Caco-2 (cell line): ENCODE results near the gene STYK1. TPM values are rescaled to one million over a fixed set of nuclear protein-coding genes. Genes with fewer than 3 reads are reported as not detected.
"Not testable (repeated sequence)": the region's sequence is repeated elsewhere in the genome, so short reads cannot be mapped to it uniquely, and the experiment has no call there.

Source experiments
- BruUV-seq: library from RNA; stranded (reverse); fragments of 400-500 nt; replicated peaks from 2 replicates; lab custom pipeline; 2021; lab: Mats Ljungman, UMichigan
- CTCF ChIA-PET: fragments of 300-600 bp; sonication (Branson Sonifier 250); formaldehyde crosslinking; loops from one replicate; lab custom pipeline; 2022; ENCODE audit warnings: antibody characterized with exemption; lab: Charles Lee
- POLR2A ChIA-PET: fragments of 300-600 bp; sonication (Branson Sonifier 250); formaldehyde crosslinking; loops from one replicate; lab custom pipeline; 2022; ENCODE audit warnings: antibody characterized with exemption; lab: Charles Lee
- DNase-seq, 2 experiments: peaks; one replicate each; pipeline versions ENCODE4 v3.0.0 to v3.0.0-alpha.2; 2020 to 2022
- H3K27me3 ChIP-seq: replicated peaks from 2 replicates; pipeline ENCODE4 v1.6.0; 2011; ENCODE audit warnings: low read length; ENCODE audit not compliant: control insufficient read depth, insufficient read depth
- H3K36me3 ChIP-seq: 2 replicates; pipeline ENCODE4 v1.5.1; 2011; ENCODE audit warnings: low read length; ENCODE audit not compliant: control insufficient read depth, insufficient read depth
- H3K4me1 ChIP-seq: fragments of 250-450 bp; sonication (Bioruptor Pico); 2 replicates; pipeline ENCODE4 v1.5.1; 2020; ENCODE audit warnings: mild to moderate bottlenecking
- H3K4me3 ChIP-seq: 2 replicates; pipeline ENCODE4 v1.5.1; 2011; ENCODE audit warnings: low read depth, mild to moderate bottlenecking, control low read depth, low read length
- H3K9me3 ChIP-seq: fragments of 250-450 bp; sonication (Bioruptor Pico); 2 replicates; pipeline ENCODE4 v1.5.1; 2020; ENCODE audit warnings: mild to moderate bottlenecking, moderate library complexity
- H3K27ac Mint-ChIP-seq: one replicate; pipeline ENCODE4 v1.8.0; 2022; ENCODE audit warnings: mixed read lengths; ENCODE audit not compliant: unreplicated experiment
- H3K27me3 Mint-ChIP-seq: one replicate; pipeline ENCODE4 v1.8.0; 2022; ENCODE audit warnings: mixed read lengths; ENCODE audit not compliant: insufficient read depth, unreplicated experiment
- H3K36me3 Mint-ChIP-seq: one replicate; pipeline ENCODE4 v1.8.0; 2022; ENCODE audit warnings: mild to moderate bottlenecking, mixed read lengths; ENCODE audit not compliant: insufficient read depth, unreplicated experiment
- H3K4me1 Mint-ChIP-seq: one replicate; pipeline ENCODE4 v1.8.0; 2022; ENCODE audit warnings: low read depth, mixed read lengths; ENCODE audit not compliant: unreplicated experiment
- H3K4me3 Mint-ChIP-seq: one replicate; pipeline ENCODE4 v1.8.0; 2022; ENCODE audit warnings: mild to moderate bottlenecking, moderate library complexity, mixed read lengths; ENCODE audit not compliant: unreplicated experiment
- H3K9me3 Mint-ChIP-seq: one replicate; pipeline ENCODE4 v1.8.0; 2022; ENCODE audit warnings: mixed read lengths; ENCODE audit not compliant: unreplicated experiment
- CTCF ChIP-seq, 2 experiments: fragments of 200-600 bp in 1 of 2; IDR thresholded peaks; 1 replicate in 1 of 2; 2 replicates in 1 of 2; pipeline versions ENCODE4 v1.5.1 to v1.8.0; 2011 to 2022; ENCODE audit warnings: antibody characterized with exemption in 1 of 2, control low read depth in 1 of 2, inconsistent platforms in 1 of 2, low read depth in 1 of 2, low read length in 1 of 2, mild to moderate bottlenecking in 1 of 2, moderate library complexity in 1 of 2; ENCODE audit not compliant: insufficient read depth in 1 of 2, severe bottlenecking in 1 of 2, unreplicated experiment in 1 of 2
- intact Hi-C: fragments of 100-400 bp; cut with micrococcal nuclease; formaldehyde crosslinking; loops from one replicate; pipeline ENCODE4 v1.10.0; 2022; ENCODE audit not compliant: unreplicated experiment
- total RNA-seq: library from RNA; stranded (reverse); gene quantifications from 2 replicates; pipeline ENCODE4 v1.2.3, GENCODE V29; 2022

Gene STYK1
- total RNA-seq, 1 experiment from 2014 or later, result 4.5 TPM

GRCh38 chr12:10612110-10612509 is 61.7 kb downstream of the STYK1 start:
- peak overlapping the region; percentile 100 for H3K4me3 Mint-ChIP-seq
- H3K4me3 ChIP-seq, result peak overlapping the region; percentile 90
- ChIA-PET POLR2A (interaction anchor here (1.1 kb wide), 1 partner anchor 560 kb away, joined by 3 read pairs; no protein-coding TSS in a partner anchor), CTCF (no interaction called here)
- H3K9me3 ChIP-seq, result no peaks in the 10 kb centered on the region
- intact Hi-C loops, result loop anchor here (2.0 kb wide), 1 partner anchor 139 kb away; no protein-coding TSS in a partner anchor
- H3K4me1 Mint-ChIP-seq, result peaks cover 20% of the 10 kb centered on the region
- peaks cover 1% of the 10 kb centered on the region; the same call in 1 of the 2 replicates for H3K36me3 ChIP-seq
- no peak for DNase-seq
- peaks cover 54% of the 10 kb centered on the region for H3K36me3 Mint-ChIP-seq
- H3K27ac Mint-ChIP-seq, result peak overlapping the region; percentile 100
- H3K9me3 Mint-ChIP-seq, result no peaks in the 10 kb centered on the region
- BruUV-seq, result no TSS peak
- H3K27me3 Mint-ChIP-seq, result no peaks in the 10 kb centered on the region
- H3K27me3 ChIP-seq, result no peaks in the 10 kb centered on the region
- peaks cover 5% of the 10 kb centered on the region; the same call in 1 of the 2 replicates for H3K4me1 ChIP-seq
- TF ChIP-seq CTCF (IDR thresholded peaks at IDR 0.05; ENCODE audit: insufficient read depth in 1 of 2, low read depth in 1 of 2, low read length in 1 of 2, severe bottlenecking in 1 of 2, unreplicated experiment in 1 of 2), result no peak

GRCh38 chr12:10611258-10611657 is 62.6 kb downstream of the STYK1 start:
- H3K36me3 ChIP-seq, CTCF ChIA-PET, H3K9me3 ChIP-seq, H3K4me3 Mint-ChIP-seq, POLR2A ChIA-PET, H3K4me3 ChIP-seq, H3K27me3 Mint-ChIP-seq, BruUV-seq, H3K9me3 Mint-ChIP-seq, intact Hi-C loops, H3K27me3 ChIP-seq, H3K27ac Mint-ChIP-seq, DNase-seq, H3K4me1 ChIP-seq: not testable (repeated sequence)
- Mint-ChIP-seq H3K36me3 (peaks cover 57% of the 10 kb centered on the region), H3K4me1 (peaks cover 20% of the 10 kb centered on the region)

GRCh38 chr12:10610188-10610587 is 63.7 kb downstream of the STYK1 start:
- intact Hi-C loops, result no loop called here
- POLR2A ChIA-PET, result no interaction called here

More at GRCh38 chr12:10610188-10610587, 63.7 kb downstream of the STYK1 start:
- peaks cover 1% of the 10 kb centered on the region; the same call in 1 of the 2 replicates for H3K36me3 ChIP-seq
- H3K4me3 ChIP-seq, result no peak overlapping the region
- TF ChIP-seq CTCF (IDR thresholded peaks at IDR 0.05; ENCODE audit: insufficient read depth in 1 of 2, low read depth in 1 of 2, low read length in 1 of 2, severe bottlenecking in 1 of 2, unreplicated experiment in 1 of 2), result no peak
- no TSS peak for BruUV-seq
- no peaks in the 10 kb centered on the region for H3K9me3 ChIP-seq
- Mint-ChIP-seq H3K4me1 (peaks cover 20% of the 10 kb centered on the region), H3K27ac (no peak overlapping the region), H3K4me3 (no peak overlapping the region), H3K27me3 (no peaks in the 10 kb centered on the region), H3K36me3 (peaks cover 64% of the 10 kb centered on the region), H3K9me3 (no peaks in the 10 kb centered on the region)
- no peak for DNase-seq
- peaks cover 5% of the 10 kb centered on the region; the same call in 1 of the 2 replicates for H3K4me1 ChIP-seq
- no peaks in the 10 kb centered on the region for H3K27me3 ChIP-seq
- CTCF ChIA-PET, result no interaction called here
